Measurements from ENCODE around the gene MTURN. TPM values are rescaled to one million over a fixed set of nuclear protein-coding genes. Genes with fewer than 3 reads are reported as not detected.

Gene MTURN
- 14.3 and 20.2 TPM in 2 replicates for total RNA-seq

GRCh38 chr7:30134611-30135300, at the start of gene MTURN:
MTURN (plus strand) TSS chr7:30134986; CDS start chr7:30135137, 151 bp downstream.

Other genes with a start within 250 kb of the MTURN start
- 49.0 and 58.3 TPM in 2 replicates for gene SCRN1, start 145.2 kb upstream of the MTURN start, total RNA-seq
- 15.6 and 27.2 TPM in 2 replicates for gene FKBP14, start 108.3 kb upstream of the MTURN start, total RNA-seq
- 10.4 and 18.1 TPM in 2 replicates for gene PLEKHA8, start 106.6 kb upstream of the MTURN start, total RNA-seq
- gene ZNRF2, start 149.6 kb downstream of the MTURN start, total RNA-seq = 25.4 and 45.5 TPM in 2 replicates